Vagina (tissue), 2 donors: ENCODE measurements around the gene C1orf174.

Experiments used
- POLR2A ChIP-seq, 2 donors: fragments of 450-650 bp; IDR thresholded peaks; one replicate each; pipeline ENCODE4 v1.6.1; 2017; ENCODE audit warnings: antibody characterized with exemption in 2 of 2, mild to moderate bottlenecking in 2 of 2, moderate library complexity in 2 of 2
- POLR2AphosphoS5 ChIP-seq, 2 donors: sonication (generic); formaldehyde crosslinking; IDR thresholded peaks; one replicate each; pipeline ENCODE4 v1.9.0; 2017; ENCODE audit warnings: antibody characterized with exemption in 2 of 2, mild to moderate bottlenecking in 2 of 2, low read depth in 1 of 2; ENCODE audit not compliant: insufficient read depth in 1 of 2
- TF ChIP-seq, protein P1 (sequence below), 3 experiments: fragments of 450-650 bp in 2 of 3; fragments of 200-600 bp in 1 of 3; sonication (generic) in 1 of 3; IDR thresholded peaks; one replicate each; pipeline ENCODE4 v1.5.1; 2017 to 2019; ENCODE audit warnings: antibody characterized with exemption in 3 of 3, mild to moderate bottlenecking in 2 of 3, moderate library complexity in 2 of 3

DNA sequence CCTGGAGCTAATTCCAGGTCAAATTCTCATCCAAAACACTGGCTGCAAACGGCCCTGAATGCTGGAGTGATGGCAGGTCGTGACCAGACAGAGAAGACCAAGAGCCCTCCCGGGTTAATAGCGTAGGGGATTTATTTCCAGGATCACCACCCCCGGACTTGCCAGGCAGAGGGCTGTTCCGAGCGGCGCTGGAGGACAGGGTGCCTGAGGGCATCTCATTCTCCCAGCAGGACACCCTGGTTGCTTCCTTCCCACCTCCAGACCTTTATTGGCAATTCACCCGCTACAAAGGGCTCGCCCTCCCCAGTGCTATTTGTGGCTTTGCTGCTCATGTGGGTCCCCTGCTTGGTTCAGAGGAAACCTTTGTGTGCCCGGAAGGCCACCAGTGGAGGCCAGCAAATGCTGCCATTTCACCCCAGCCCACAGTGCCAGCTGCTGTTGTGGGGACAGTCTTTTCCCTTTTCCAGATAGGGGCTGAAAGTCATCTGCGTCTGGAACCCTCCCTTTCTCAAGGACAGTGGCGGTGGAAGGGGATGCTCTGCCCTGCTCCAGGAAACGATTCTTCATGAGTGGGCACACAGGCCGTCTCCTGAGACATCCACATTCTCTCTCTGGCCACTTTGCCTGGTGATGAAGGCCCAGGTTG, 19.0 kb upstream of the C1orf174 start:
- TF ChIP-seq POLR2AphosphoS5 (IDR thresholded peaks at IDR 0.05; ENCODE audit: insufficient read depth in 1 of 2, low read depth in 1 of 2) = no peak
- TF ChIP-seq, protein P1, sequence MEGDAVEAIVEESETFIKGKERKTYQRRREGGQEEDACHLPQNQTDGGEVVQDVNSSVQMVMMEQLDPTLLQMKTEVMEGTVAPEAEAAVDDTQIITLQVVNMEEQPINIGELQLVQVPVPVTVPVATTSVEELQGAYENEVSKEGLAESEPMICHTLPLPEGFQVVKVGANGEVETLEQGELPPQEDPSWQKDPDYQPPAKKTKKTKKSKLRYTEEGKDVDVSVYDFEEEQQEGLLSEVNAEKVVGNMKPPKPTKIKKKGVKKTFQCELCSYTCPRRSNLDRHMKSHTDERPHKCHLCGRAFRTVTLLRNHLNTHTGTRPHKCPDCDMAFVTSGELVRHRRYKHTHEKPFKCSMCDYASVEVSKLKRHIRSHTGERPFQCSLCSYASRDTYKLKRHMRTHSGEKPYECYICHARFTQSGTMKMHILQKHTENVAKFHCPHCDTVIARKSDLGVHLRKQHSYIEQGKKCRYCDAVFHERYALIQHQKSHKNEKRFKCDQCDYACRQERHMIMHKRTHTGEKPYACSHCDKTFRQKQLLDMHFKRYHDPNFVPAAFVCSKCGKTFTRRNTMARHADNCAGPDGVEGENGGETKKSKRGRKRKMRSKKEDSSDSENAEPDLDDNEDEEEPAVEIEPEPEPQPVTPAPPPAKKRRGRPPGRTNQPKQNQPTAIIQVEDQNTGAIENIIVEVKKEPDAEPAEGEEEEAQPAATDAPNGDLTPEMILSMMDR (IDR thresholded peaks at IDR 0.05) = no peak
- TF ChIP-seq POLR2A (IDR thresholded peaks at IDR 0.05) = no peak
